ENCODE results near the gene GRM3. TPM values are rescaled to one million over a fixed set of nuclear protein-coding genes. Genes with fewer than 3 reads are reported as not detected.

Gene GRM3
- total and polyA plus RNA-seq, 2 of the 8 experiments (the other 6 are each of a cell fraction or from before 2014, with no cell fraction given): 3.1 to 4.2 TPM

DNA sequence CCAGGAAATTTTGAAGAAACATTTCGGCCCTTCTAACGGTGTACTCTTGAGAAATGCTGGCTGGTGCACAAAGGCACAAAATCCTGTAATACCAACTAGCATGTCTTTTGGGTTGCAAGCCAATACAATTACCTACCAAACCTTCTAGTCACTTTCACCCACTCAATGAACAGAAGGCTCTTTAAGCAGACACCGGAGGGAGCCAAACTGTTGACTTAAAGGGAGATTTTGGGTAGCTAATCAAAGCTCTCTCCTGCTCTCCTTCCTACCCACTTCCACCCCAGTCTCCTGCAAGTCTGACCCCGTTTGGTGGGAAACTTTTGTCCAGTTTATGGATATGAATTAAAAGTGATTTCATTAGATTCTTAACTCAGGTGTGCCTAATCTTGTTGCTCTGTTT lies 24.0 kb downstream of the GRM3 start:
- Histone ChIP-seq H3K23ac (ENCODE audit: insufficient read length) (no peak overlapping the region), H2BK5ac (ENCODE audit: low read depth, low read length) (no peak overlapping the region), H4K20me1 (replicated peaks in 1 of 2; ENCODE audit: control insufficient read depth in 1 of 2, insufficient read depth in 2 of 2, low read length in 2 of 2) (no peaks in the 10 kb centered on the region), H3K79me1 (ENCODE audit: low read depth, low read length) (no peaks in the 10 kb centered on the region), H2BK12ac (ENCODE audit: low read depth, low read length) (no peak overlapping the region), H3K14ac (ENCODE audit: insufficient read length) (no peak overlapping the region), H3K56ac (replicated peaks; ENCODE audit: insufficient read length, low read depth, low read length) (no peak overlapping the region), H3K27me3 (replicated peaks in 1 of 4; ENCODE audit: control insufficient read depth in 3 of 4, extremely low read depth in 1 of 4, insufficient read depth in 3 of 4, low read length in 3 of 4) (no peaks in the 10 kb centered on the region), H3K36me3 (ENCODE audit: control insufficient read depth in 2 of 4, insufficient read depth in 4 of 4, low read length in 3 of 4) (no peaks in the 10 kb centered on the region), H3K27ac (ENCODE audit: low read depth, low read length) (no peak overlapping the region), H3K23me2 (ENCODE audit: low read depth, low read length) (no peaks in the 10 kb centered on the region), H3K79me2 (ENCODE audit: control insufficient read depth in 1 of 2, insufficient read depth in 2 of 2, low read length in 2 of 2) (no peaks in the 10 kb centered on the region), H2BK15ac (ENCODE audit: low read length) (no peak overlapping the region), H3K4me2 (ENCODE audit: insufficient read depth in 1 of 2, low read depth in 2 of 2, low read length in 2 of 2) (no peak overlapping the region), H4K91ac (replicated peaks; ENCODE audit: insufficient read length, low read length) (no peak overlapping the region), H4K5ac (ENCODE audit: insufficient read length, low read depth, low read length) (no peak overlapping the region), H2BK120ac (replicated peaks; ENCODE audit: low read depth, low read length) (no peak overlapping the region), H3K4me1 (replicated peaks in 1 of 4; ENCODE audit: control insufficient read depth in 3 of 4, insufficient read depth in 4 of 4, low read length in 3 of 4) (peaks cover 0 to 14% (median 1%) of the 10 kb centered on the region in 4 experiments; a peak in 5 of 7 replicates), H3K9ac (replicated peaks in 1 of 4; ENCODE audit: extremely low read depth in 1 of 4, low read depth in 3 of 4, low read length in 3 of 4) (no peak overlapping the region), H3K9me3 (ENCODE audit: insufficient read depth in 2 of 2, low read depth in 1 of 2, low read length in 1 of 2) (no peaks in the 10 kb centered on the region), H3K18ac (ENCODE audit: extremely low read depth, low read length) (no peak overlapping the region), H4K8ac (ENCODE audit: extremely low read depth, insufficient read depth, low read length) (no peak overlapping the region), H2AK5ac (ENCODE audit: low read depth, low read length) (no peak overlapping the region), H3K4ac (replicated peaks; ENCODE audit: insufficient read length, low read depth, low read length) (no peak overlapping the region), H3K4me3 (ENCODE audit: extremely low read depth in 1 of 4, insufficient read depth in 2 of 4, low read depth in 3 of 4, low read length in 4 of 4) (no peak overlapping the region), H2AFZ (ENCODE audit: low read length) (no peak overlapping the region), H2BK20ac (ENCODE audit: low read length) (no peak overlapping the region)
- ChIA-PET POLR2A (ENCODE audit: partially characterized antibody) (interaction anchor here (0.6 to 1.4 kb wide), 2 partner anchors 19 to 227 kb away, joined by 3 to 4 read pairs; no protein-coding TSS in a partner anchor), CTCF (ENCODE audit: partially characterized antibody) (interaction anchor here (0.7 to 6.9 kb wide), 17 partner anchors 8 to 454 kb away, joined by 3 to 100 read pairs (median 5); no protein-coding TSS in a partner anchor)
- no peak for DNase-seq (ENCODE audit: low read depth in 1 of 2, low spot score in 2 of 2)
- TF ChIP-seq SAP30 (IDR thresholded peaks at IDR 0.05; ENCODE audit: insufficient read depth, insufficient replicate concordance, low read length) (no peak), RAD21 (IDR thresholded peaks at IDR 0.05 in 1 of 2, conservative IDR thresholded peaks at IDR 0.05 in 1 of 2; ENCODE audit: low read depth in 2 of 2, low read length in 2 of 2) (peak; percentile 77 to 85)
- TF ChIP-seq, protein P1, sequence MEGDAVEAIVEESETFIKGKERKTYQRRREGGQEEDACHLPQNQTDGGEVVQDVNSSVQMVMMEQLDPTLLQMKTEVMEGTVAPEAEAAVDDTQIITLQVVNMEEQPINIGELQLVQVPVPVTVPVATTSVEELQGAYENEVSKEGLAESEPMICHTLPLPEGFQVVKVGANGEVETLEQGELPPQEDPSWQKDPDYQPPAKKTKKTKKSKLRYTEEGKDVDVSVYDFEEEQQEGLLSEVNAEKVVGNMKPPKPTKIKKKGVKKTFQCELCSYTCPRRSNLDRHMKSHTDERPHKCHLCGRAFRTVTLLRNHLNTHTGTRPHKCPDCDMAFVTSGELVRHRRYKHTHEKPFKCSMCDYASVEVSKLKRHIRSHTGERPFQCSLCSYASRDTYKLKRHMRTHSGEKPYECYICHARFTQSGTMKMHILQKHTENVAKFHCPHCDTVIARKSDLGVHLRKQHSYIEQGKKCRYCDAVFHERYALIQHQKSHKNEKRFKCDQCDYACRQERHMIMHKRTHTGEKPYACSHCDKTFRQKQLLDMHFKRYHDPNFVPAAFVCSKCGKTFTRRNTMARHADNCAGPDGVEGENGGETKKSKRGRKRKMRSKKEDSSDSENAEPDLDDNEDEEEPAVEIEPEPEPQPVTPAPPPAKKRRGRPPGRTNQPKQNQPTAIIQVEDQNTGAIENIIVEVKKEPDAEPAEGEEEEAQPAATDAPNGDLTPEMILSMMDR (IDR thresholded peaks at IDR 0.05; ENCODE audit: control extremely low read depth in 1 of 3, insufficient read depth in 1 of 3, low read depth in 1 of 3, low read length in 3 of 3): peak in 2 of 3 experiments; percentile 59 to 64; a peak in 3 of 4 replicates
- no peak for FAIRE-seq
- WGBS, 2 experiments (ENCODE audit: extremely low coverage in 1 of 2, insufficient coverage in 1 of 2, insufficient read length in 1 of 2, insufficient replicate concordance in 2 of 2, low coverage in 1 of 2, low lambda C conversion rate in 2 of 2, missing lambda C conversion rate in 1 of 2): 57% methylated on average over 4 of the region's 4 CpGs; no CpG with 5 or more reads in 1 of the 2 experiments

Data from H1 (cell line).